DND-41 (cell line): ENCODE measurements around the gene PEF1.

Experiments
- ATAC-seq: fragments of 200-7000 bp; cut with Tn5 transposase; 3 replicates; pipeline ENCODE4 v1.9.1; 2021; ENCODE audit warnings: low read depth; ENCODE audit not compliant: insufficient read depth
- DNase-seq: peaks from one replicate; pipeline ENCODE4 v3.0.0-alpha.2; 2020
- H2AFZ ChIP-seq: 2 replicates; pipeline ENCODE4 v1.6.0; 2012; ENCODE audit warnings: low read depth, low read length
- H3K27ac ChIP-seq: 2 replicates; pipeline ENCODE4 v1.5.1; 2012; ENCODE audit warnings: low read length, inconsistent platforms
- H3K27me3 ChIP-seq: fragments of 200-600 bp; sonication (generic); 2 replicates; pipeline ENCODE4 v1.6.0; 2012; ENCODE audit warnings: low read length, mild to moderate bottlenecking, inconsistent platforms; ENCODE audit not compliant: insufficient read depth, poor library complexity
- H3K36me3 ChIP-seq: 2 replicates; pipeline ENCODE4 v1.5.1; 2012; ENCODE audit warnings: low read length, inconsistent platforms; ENCODE audit not compliant: insufficient read depth
- H3K4me1 ChIP-seq: 2 replicates; pipeline ENCODE4 v1.5.1; 2012; ENCODE audit warnings: mild to moderate bottlenecking, low read length; ENCODE audit not compliant: insufficient read depth
- H3K4me2 ChIP-seq: 2 replicates; pipeline ENCODE4 v1.6.0; 2012; ENCODE audit warnings: mild to moderate bottlenecking, moderate library complexity, low read length, inconsistent platforms; ENCODE audit not compliant: insufficient read depth
- H3K4me3 ChIP-seq, 2 experiments: fragments of 200-600 bp in 1 of 2; shearing (Covaris generic) in 1 of 2; 2 replicates each; pipeline ENCODE4 v1.5.1; 2012 to 2016; ENCODE audit warnings: inconsistent platforms in 2 of 2, low read length in 2 of 2, mild to moderate bottlenecking in 2 of 2, low read depth in 1 of 2, moderate library complexity in 1 of 2
- H3K79me2 ChIP-seq: 2 replicates; pipeline ENCODE4 v1.6.0; 2012; ENCODE audit warnings: low read length, inconsistent platforms; ENCODE audit not compliant: insufficient read depth
- H3K9ac ChIP-seq: 2 replicates; pipeline ENCODE4 v1.6.0; 2012; ENCODE audit warnings: low read depth, mild to moderate bottlenecking, inconsistent platforms, low read length, moderate library complexity
- H3K9me3 ChIP-seq: 2 replicates; pipeline ENCODE4 v1.5.1; 2012; ENCODE audit warnings: low read length, moderate library complexity, mild to moderate bottlenecking, inconsistent platforms; ENCODE audit not compliant: insufficient read depth, severe bottlenecking
- H4K20me1 ChIP-seq: 2 replicates; pipeline ENCODE4 v1.6.0; 2012; ENCODE audit warnings: low read length; ENCODE audit not compliant: insufficient read depth
- EZH2 ChIP-seq: IDR thresholded peaks from 3 replicates; pipeline ENCODE4 v1.6.1; 2012; ENCODE audit warnings: borderline replicate concordance, low read depth, mild to moderate bottlenecking, moderate library complexity, low read length, inconsistent platforms; ENCODE audit not compliant: severe bottlenecking
- TF ChIP-seq, protein P1 (sequence below): IDR thresholded peaks from 2 replicates; pipeline ENCODE4 v1.5.1; 2012; ENCODE audit warnings: borderline replicate concordance, low read length, moderate library complexity, mild to moderate bottlenecking; ENCODE audit not compliant: poor library complexity, severe bottlenecking; ENCODE audit errors: extremely low read depth

PEF1 gene

DNA sequence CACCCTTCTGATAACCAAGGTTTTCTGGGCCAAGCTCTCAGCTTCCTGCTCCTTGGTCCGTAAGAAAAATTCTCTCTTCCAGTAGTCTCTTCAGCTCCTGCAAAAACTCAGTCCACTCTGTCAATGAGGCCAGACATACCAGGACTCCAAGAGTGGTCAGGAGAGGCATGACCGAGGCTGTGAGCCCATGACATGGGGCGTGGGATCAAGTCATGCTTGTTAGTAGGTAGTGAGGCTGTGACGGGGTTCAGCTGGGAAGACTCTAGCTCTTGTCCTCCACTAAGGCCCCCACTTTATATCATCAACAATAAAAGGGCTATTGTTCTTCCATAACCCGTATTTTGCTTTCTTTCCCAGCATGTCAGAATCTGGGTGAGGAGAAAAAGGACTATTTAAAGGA, 37.3 kb downstream of the PEF1 start:
- ATAC-seq (no peak), DNase-seq (no peak)
- Histone ChIP-seq H3K79me2 (no peaks in the 10 kb centered on the region), H3K9ac (no peak overlapping the region), H4K20me1 (no peaks in the 10 kb centered on the region), H3K27me3 (no peaks in the 10 kb centered on the region), H3K4me2 (no peak overlapping the region), H3K4me1 (no peaks in the 10 kb centered on the region), H3K4me3 (no peak overlapping the region), H3K9me3 (no peaks in the 10 kb centered on the region), H3K36me3 (no peaks in the 10 kb centered on the region), H3K27ac (no peak overlapping the region), H2AFZ (no peak overlapping the region)
- TF ChIP-seq, protein P1, sequence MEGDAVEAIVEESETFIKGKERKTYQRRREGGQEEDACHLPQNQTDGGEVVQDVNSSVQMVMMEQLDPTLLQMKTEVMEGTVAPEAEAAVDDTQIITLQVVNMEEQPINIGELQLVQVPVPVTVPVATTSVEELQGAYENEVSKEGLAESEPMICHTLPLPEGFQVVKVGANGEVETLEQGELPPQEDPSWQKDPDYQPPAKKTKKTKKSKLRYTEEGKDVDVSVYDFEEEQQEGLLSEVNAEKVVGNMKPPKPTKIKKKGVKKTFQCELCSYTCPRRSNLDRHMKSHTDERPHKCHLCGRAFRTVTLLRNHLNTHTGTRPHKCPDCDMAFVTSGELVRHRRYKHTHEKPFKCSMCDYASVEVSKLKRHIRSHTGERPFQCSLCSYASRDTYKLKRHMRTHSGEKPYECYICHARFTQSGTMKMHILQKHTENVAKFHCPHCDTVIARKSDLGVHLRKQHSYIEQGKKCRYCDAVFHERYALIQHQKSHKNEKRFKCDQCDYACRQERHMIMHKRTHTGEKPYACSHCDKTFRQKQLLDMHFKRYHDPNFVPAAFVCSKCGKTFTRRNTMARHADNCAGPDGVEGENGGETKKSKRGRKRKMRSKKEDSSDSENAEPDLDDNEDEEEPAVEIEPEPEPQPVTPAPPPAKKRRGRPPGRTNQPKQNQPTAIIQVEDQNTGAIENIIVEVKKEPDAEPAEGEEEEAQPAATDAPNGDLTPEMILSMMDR = no peak

DNA sequence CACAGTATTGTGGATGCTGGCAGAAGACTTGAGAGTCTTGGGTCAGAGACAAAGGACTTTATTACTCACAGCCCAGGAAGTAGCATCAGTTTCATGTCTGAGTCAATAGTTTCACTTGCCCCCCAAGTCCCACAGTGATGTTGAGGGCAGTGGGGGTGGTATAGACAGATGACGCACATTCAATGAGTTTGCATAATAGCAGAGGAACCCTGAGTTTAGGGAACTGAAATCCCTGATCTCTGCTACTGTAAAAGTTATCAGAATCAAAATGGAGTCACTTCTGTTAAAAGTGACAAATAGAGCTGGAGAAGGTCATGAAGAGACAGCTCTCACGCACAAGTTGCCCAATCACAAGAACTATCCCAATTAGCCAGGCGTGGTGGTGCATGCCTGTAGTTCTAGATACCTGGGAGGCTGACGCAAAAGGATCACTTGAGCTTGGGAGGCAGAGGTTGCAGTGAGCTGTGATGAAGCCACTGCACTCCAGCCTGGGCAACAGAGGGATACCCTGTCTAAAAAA, 38.7 kb downstream of the PEF1 start:
- no peak for ATAC-seq
- Histone ChIP-seq H2AFZ (no peak overlapping the region), H3K4me2 (no peak overlapping the region)

DNA sequence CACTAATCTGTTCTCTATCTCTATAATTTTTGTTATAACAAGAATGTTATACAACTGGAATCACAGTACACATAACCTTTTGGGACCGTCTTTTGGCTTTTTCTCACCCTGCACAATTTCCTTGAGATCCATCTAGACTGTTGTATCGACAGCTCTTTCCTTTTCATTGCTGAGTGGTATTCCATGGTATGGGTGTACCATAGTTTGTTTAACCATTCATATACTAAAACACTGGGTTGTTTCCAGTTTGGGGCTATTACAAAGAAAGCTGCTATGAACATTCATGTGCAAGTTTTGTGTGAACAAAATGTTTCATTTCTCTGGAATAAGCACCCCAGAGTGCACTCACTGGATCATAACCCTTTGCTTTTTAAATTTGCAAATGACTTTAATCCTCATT, 42.6 kb downstream of the PEF1 start:
- no peaks in the 10 kb centered on the region for H3K9me3 ChIP-seq
- H3K36me3 ChIP-seq = no peaks in the 10 kb centered on the region
- no peak overlapping the region for H3K4me2 ChIP-seq
- no peaks in the 10 kb centered on the region for H4K20me1 ChIP-seq
- ATAC-seq (no peak), DNase-seq (no peak)
- H3K9ac ChIP-seq = no peak overlapping the region
- TF ChIP-seq, protein P1 = no peak
- TF ChIP-seq EZH2 = no peak
- H3K4me1 ChIP-seq = no peaks in the 10 kb centered on the region
- no peaks in the 10 kb centered on the region for H3K79me2 ChIP-seq
- no peak overlapping the region for H3K4me3 ChIP-seq
- H3K27me3 ChIP-seq = peaks cover 8% of the 10 kb centered on the region
- no peak overlapping the region for H2AFZ ChIP-seq
- no peak overlapping the region for H3K27ac ChIP-seq

More for the DNA sequence above, 38.7 kb downstream of the PEF1 start:
- DNase-seq = no peak
- H3K9me3 ChIP-seq = no peaks in the 10 kb centered on the region
- TF ChIP-seq, protein P1 = no peak
- TF ChIP-seq EZH2 = no peak
- no peaks in the 10 kb centered on the region for H4K20me1 ChIP-seq
- no peaks in the 10 kb centered on the region for H3K79me2 ChIP-seq
- no peaks in the 10 kb centered on the region for H3K36me3 ChIP-seq
- no peak overlapping the region for H3K27ac ChIP-seq
- H3K4me3 ChIP-seq = no peak overlapping the region
- H3K27me3 ChIP-seq = peaks cover 8% of the 10 kb centered on the region
- H3K9ac ChIP-seq = no peak overlapping the region
- H3K4me1 ChIP-seq = no peaks in the 10 kb centered on the region

DNA sequence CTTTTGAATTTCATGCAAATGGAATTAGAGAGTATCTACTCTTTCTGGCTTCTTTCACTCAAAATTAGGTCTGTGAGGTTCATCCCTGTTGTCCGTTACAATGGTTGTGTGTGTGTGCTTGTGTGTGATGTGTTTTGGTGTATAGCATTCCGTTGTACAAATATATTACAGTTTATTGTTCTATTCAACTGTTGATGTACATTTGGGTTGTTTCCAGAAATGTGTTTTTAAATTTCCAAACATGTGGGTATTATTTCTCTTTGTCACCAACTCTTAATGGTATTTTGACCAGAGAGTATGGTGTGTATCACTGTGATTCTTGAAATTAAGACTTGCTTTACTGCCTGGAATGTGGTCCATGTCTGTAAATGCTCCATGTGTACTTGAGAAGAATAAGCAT, 44.0 kb downstream of the PEF1 start:
- H3K4me1 ChIP-seq = no peaks in the 10 kb centered on the region
- no peak overlapping the region for H3K4me2 ChIP-seq

More for the DNA sequence above, 44.0 kb downstream of the PEF1 start:
- ATAC-seq = no peak
- Histone ChIP-seq H4K20me1 (no peaks in the 10 kb centered on the region), H3K27ac (no peak overlapping the region), H3K9me3 (no peaks in the 10 kb centered on the region), H2AFZ (no peak overlapping the region), H3K4me3 (no peak overlapping the region), H3K36me3 (no peaks in the 10 kb centered on the region), H3K79me2 (no peaks in the 10 kb centered on the region), H3K9ac (no peak overlapping the region), H3K27me3 (peaks cover 8% of the 10 kb centered on the region)
- no peak for DNase-seq
- TF ChIP-seq EZH2 = no peak
- TF ChIP-seq, protein P1 = no peak
